Activated CD8-positive, alpha-beta T cell treated with anti-CD3 and anti-CD28 coated beads for 36 hours (primary cell): ENCODE results near the gene ADCK2. TPM values are rescaled to one million over a fixed set of nuclear protein-coding genes. Genes with fewer than 3 reads are reported as not detected.
A peak's percentile ranks its signal among the peaks of the same experiment; 100 is the strongest.

Experiments used
- ATAC-seq: fragments of 200-7000 bp; cut with Tn5 transposase; one replicate; pipeline ENCODE4 v1.10.0; 2021; ENCODE audit warnings: mild to moderate bottlenecking, moderate library complexity
- CTCF ChIA-PET: fragments of 350-600 bp; sonication (Branson Sonifier 250); formaldehyde crosslinking; loops from one replicate; lab custom pipeline; 2021; ENCODE audit warnings: antibody characterized with exemption; lab: Charles Lee
- POLR2A ChIA-PET: fragments of 350-600 bp; sonication (Branson Sonifier 250); formaldehyde crosslinking; loops from one replicate; lab custom pipeline; 2021; ENCODE audit warnings: antibody characterized with exemption; lab: Charles Lee
- DNase-seq: peaks from one replicate; pipeline ENCODE4 v3.0.0-alpha.2; 2020
- H3K27ac Mint-ChIP-seq: one replicate; pipeline ENCODE4 v1.8.0; 2021; ENCODE audit warnings: mild to moderate bottlenecking, mixed read lengths
- H3K27me3 Mint-ChIP-seq: one replicate; pipeline ENCODE4 v1.8.0; 2021; ENCODE audit warnings: mixed read lengths
- H3K36me3 Mint-ChIP-seq: one replicate; pipeline ENCODE4 v1.8.0; 2021; ENCODE audit warnings: low read depth, mixed read lengths
- H3K4me1 Mint-ChIP-seq: one replicate; pipeline ENCODE4 v1.8.0; 2021; ENCODE audit warnings: low read depth, mixed read lengths
- H3K4me3 Mint-ChIP-seq: one replicate; pipeline ENCODE4 v1.8.0; 2021; ENCODE audit warnings: mild to moderate bottlenecking, moderate library complexity, mixed read lengths
- H3K9me3 Mint-ChIP-seq: one replicate; pipeline ENCODE4 v1.8.0; 2021; ENCODE audit warnings: mixed read lengths
- CTCF ChIP-seq: fragments of 200-600 bp; IDR thresholded peaks from one replicate; pipeline ENCODE4 v1.8.0; 2022; ENCODE audit warnings: antibody characterized with exemption, mild to moderate bottlenecking
- intact Hi-C: fragments of 100-400 bp; cut with micrococcal nuclease; formaldehyde crosslinking; loops from one replicate; pipeline ENCODE4 v1.10.0; 2022
- total RNA-seq, 2 experiments: library from RNA; stranded (reverse); gene quantifications; one replicate each; pipeline ENCODE4 v1.2.3, GENCODE V29; 2021

ADCK2 gene
- total RNA-seq, 2 experiments from 2014 or later: 20.0 to 21.5 TPM

GRCh38 chr7:140638173-140638791, 34.5 kb upstream of the ADCK2 start:
- H3K27ac Mint-ChIP-seq: no peak overlapping the region
- no peak for ATAC-seq
- peaks cover 14% of the 10 kb centered on the region for H3K4me1 Mint-ChIP-seq
- H3K36me3 Mint-ChIP-seq: no peaks in the 10 kb centered on the region
- DNase-seq: no peak
- H3K4me3 Mint-ChIP-seq: no peak overlapping the region
- ChIA-PET POLR2A (no interaction called here), CTCF (interaction anchor here (1.3 kb wide), 1 partner anchor 15 kb away, joined by 7 read pairs; no protein-coding TSS in a partner anchor)
- intact Hi-C loops: no loop called here
- H3K27me3 Mint-ChIP-seq: peaks cover 41% of the 10 kb centered on the region
- TF ChIP-seq CTCF: no peak
- no peaks in the 10 kb centered on the region for H3K9me3 Mint-ChIP-seq

GRCh38 chr7:140639366-140640053, 33.2 kb upstream of the ADCK2 start:
- DNase-seq (peak; percentile 48), ATAC-seq (peak; percentile 21)
- no peak overlapping the region for H3K27ac Mint-ChIP-seq
- H3K36me3 Mint-ChIP-seq: no peaks in the 10 kb centered on the region
- intact Hi-C loops: no loop called here
- H3K4me3 Mint-ChIP-seq: peak overlapping the region; percentile 65
- no peak for TF ChIP-seq CTCF
- POLR2A ChIA-PET: no interaction called here
- CTCF ChIA-PET: interaction anchor here (1.3 kb wide), 1 partner anchor 14 kb away, joined by 7 read pairs; no protein-coding TSS in a partner anchor
- H3K4me1 Mint-ChIP-seq: peaks cover 14% of the 10 kb centered on the region
- H3K27me3 Mint-ChIP-seq: peaks cover 45% of the 10 kb centered on the region
- no peaks in the 10 kb centered on the region for H3K9me3 Mint-ChIP-seq

GRCh38 chr7:140640060-140640637, 32.6 kb upstream of the ADCK2 start:
- DNase-seq (no peak), ATAC-seq (peak; percentile 44)
- CTCF ChIA-PET: no interaction called here
- H3K4me3 Mint-ChIP-seq: peak overlapping the region; percentile 65
- H3K27me3 Mint-ChIP-seq: peaks cover 47% of the 10 kb centered on the region
- H3K9me3 Mint-ChIP-seq: no peaks in the 10 kb centered on the region
- intact Hi-C loops: no loop called here
- no peaks in the 10 kb centered on the region for H3K36me3 Mint-ChIP-seq
- peaks cover 14% of the 10 kb centered on the region for H3K4me1 Mint-ChIP-seq
- TF ChIP-seq CTCF: no peak
- H3K27ac Mint-ChIP-seq: no peak overlapping the region
- POLR2A ChIA-PET: no interaction called here

GRCh38 chr7:140640727-140641523, 31.8 kb upstream of the ADCK2 start, which contains the start of gene DENND2A:
DENND2A (minus strand) TSS chr7:140640813; CDS start chr7:140602397, 38,416 bp downstream.
- Mint-ChIP-seq H3K27me3 (peaks cover 47% of the 10 kb centered on the region), H3K4me1 (peaks cover 14% of the 10 kb centered on the region), H3K36me3 (no peaks in the 10 kb centered on the region), H3K27ac (no peak within 1 kb of the TSS), H3K9me3 (no peaks in the 10 kb centered on the region), H3K4me3 (peak within 1 kb of the TSS; percentile 65)
- DNase-seq: no peak
- no peak for TF ChIP-seq CTCF
- ChIA-PET POLR2A (no interaction called here), CTCF (interaction anchor here (1.3 to 2.4 kb wide), 2 partner anchors 12 to 123 kb away, joined by 4 to 11 read pairs; no protein-coding TSS in a partner anchor)
- peak; percentile 26 for ATAC-seq
- intact Hi-C loops: no loop called here
